ENCODE measurements around the gene MPPE1.

Gene MPPE1

DNA sequence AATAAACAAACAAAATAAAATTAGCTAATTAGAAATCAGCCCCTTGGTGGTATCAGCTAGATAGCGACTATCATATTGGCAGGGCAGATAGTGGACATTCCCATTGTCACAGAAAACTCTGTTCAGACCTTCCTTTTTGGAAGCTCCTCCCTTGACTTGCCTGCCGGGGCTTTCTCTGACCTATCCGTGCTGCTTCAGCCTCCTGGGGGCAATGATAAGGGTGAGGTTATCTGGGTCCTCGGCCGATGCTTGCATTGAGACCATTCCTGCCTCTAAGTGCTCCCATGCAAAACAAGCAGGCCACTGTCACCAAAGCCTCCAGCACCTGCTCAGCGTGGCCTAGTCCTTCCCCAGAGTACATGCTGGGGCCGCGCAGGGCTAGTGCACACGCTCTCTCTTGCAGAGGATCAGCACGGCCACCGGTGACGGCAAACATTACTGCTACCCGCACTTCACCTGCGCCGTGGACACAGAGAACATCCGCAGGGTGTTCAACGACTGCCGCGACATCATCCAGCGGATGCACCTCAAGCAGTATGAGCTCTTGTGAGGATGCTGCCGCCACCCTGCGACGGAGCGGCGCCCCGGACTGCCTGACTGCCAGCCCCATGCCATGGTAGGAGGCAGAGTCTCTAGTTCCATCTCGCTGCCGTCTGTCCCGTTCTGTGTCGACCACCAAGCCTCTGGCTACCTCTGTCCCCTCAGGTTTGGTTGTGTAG is 27.4 kb downstream of the MPPE1 start:
- Mint-ChIP-seq H3K27ac (no peak overlapping the region), H3K4me3 (no peak overlapping the region), H3K36me3 (no peaks in the 10 kb centered on the region), H3K9me3 (ENCODE audit: low read depth) (no peaks in the 10 kb centered on the region), H3K27me3 (no peaks in the 10 kb centered on the region), H3K4me1 (ENCODE audit: low read depth) (no peaks in the 10 kb centered on the region)

DNA sequence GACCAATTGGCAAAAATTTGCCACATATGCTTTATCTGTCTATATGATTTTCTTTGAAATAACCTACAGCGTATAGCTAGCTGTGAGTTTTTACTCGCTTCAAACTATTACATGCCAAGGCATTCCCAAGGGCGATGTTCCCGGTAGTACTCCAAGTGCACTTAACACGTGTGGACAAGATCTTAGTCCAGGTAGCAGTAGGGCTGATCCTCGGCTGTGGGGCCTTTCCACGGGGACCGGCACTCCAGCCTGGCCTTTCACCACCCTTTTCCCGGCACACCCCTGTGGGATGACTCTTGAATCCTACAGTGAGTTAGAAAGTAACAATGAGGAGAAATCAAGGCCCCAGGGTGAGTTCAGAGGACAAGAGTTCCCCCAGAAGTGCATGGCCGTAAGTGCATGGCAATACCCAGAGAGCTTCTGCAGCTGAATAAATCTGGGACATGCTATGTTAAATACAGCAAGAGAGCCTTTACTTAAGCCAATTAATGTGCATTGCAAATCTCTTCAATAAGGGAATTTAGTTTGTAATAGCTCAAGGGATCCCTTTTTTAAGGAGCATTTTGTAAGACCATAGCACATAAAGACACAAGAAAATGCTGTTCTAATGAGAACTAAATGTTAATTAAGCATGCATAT is 30.5 kb downstream of the MPPE1 start:
- Mint-ChIP-seq H3K4me3 (no peak overlapping the region), H3K36me3 (no peaks in the 10 kb centered on the region), H3K4me1 (ENCODE audit: low read depth) (no peaks in the 10 kb centered on the region), H3K27me3 (no peaks in the 10 kb centered on the region), H3K9me3 (ENCODE audit: low read depth) (no peaks in the 10 kb centered on the region), H3K27ac (no peak overlapping the region)

DNA sequence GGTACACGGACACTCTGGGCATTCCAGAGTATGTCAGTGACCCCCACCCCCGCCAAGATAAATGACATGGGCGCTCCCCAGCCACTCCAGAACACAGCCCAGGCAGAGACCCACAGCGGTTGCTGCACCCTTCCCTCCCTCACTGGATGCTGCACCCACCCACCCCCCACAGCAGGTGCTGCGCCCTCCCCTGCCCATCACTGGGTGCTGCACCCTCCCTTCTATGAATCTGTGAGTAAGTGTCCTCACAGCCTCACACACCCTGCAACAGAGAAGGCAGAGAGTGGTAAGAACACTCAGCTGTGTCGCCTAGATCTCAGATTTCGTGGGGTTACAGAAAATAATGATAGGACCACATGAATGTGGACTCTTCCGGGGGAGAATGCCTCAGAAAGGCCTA is 33.4 kb downstream of the MPPE1 start:
- H3K9me3 Mint-ChIP-seq (ENCODE audit: low read depth), result no peaks in the 10 kb centered on the region
- H3K27ac Mint-ChIP-seq, result no peak overlapping the region
- H3K4me3 Mint-ChIP-seq, result no peak overlapping the region

DNA sequence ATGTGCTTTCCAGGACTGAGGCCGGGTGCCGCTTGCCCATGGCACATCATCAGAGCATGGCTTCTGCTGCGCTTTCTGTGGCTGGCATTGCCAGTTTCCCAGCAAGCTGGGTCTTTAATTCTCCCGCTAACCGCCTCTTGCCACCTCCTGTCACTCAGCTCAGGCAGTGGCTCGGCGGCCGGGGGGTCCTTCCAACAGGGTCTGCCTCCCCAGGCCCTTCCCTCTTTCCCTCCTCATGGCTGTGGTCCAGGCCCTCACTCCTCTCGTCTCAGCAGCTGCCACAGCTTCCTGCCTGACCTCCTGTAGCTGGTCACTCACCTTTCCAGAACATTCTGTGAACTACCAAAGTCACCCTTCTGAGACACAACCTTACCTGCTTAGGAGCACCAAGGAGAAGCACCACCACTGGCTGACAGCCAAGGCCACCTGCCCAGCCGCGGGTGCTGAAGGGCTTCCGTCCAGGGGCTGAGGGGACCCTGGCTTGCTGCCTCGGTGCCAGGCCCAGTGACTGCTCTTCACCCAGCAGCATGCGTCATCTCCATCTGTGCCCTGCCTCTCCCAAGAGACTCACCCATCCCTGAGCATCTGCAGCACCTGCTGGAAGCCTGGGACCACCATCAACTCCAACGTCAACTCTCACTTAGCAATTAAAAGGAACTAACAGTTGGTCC is 34.3 kb downstream of the MPPE1 start:
- H3K27ac Mint-ChIP-seq, result no peak overlapping the region
- H3K36me3 Mint-ChIP-seq, result no peaks in the 10 kb centered on the region
- H3K4me3 Mint-ChIP-seq, result no peak overlapping the region
- H3K27me3 Mint-ChIP-seq, result no peaks in the 10 kb centered on the region
- no peaks in the 10 kb centered on the region for H3K4me1 Mint-ChIP-seq (ENCODE audit: low read depth)
- H3K9me3 Mint-ChIP-seq (ENCODE audit: low read depth), result no peaks in the 10 kb centered on the region

More for the DNA sequence above, 33.4 kb downstream of the MPPE1 start:
- H3K27me3 Mint-ChIP-seq, result no peaks in the 10 kb centered on the region
- H3K4me1 Mint-ChIP-seq (ENCODE audit: low read depth), result no peaks in the 10 kb centered on the region
- H3K36me3 Mint-ChIP-seq, result no peaks in the 10 kb centered on the region

DNA sequence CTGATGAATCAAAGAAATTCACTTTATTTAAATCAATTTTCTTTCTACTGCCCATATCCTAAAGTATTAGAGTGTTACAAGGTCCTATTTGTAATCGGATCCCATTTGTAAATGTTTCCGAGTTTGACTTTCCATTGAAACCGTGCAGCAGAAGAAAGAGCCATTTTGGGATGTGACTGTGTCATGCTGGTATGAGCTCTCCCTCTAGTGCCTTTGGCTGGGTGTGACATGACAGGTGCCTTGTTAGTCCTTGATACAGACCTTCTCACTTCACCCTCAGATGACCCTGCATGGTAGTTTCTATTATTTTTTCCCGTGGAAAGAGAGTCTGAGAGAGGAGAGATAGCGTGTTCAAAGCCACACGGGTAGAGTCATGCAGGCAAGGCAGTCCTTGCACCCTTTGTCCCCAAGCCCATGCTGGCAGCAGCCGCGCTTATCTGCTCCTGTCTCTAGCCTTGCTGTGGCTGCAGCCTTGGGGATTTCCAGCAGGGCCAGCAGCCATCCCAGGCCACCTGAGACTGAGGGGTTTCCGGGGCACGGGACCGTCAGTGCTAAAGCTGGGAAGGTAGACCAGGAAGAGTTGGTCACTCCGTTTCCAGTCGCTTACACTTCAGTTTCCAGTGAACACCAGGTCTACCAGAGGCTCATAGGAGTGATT is 35.5 kb downstream of the MPPE1 start:
- no peaks in the 10 kb centered on the region for H3K27me3 Mint-ChIP-seq
- H3K9me3 Mint-ChIP-seq (ENCODE audit: low read depth), result no peaks in the 10 kb centered on the region
- H3K27ac Mint-ChIP-seq, result no peak overlapping the region
- H3K36me3 Mint-ChIP-seq, result no peaks in the 10 kb centered on the region
- H3K4me3 Mint-ChIP-seq, result no peak overlapping the region
- H3K4me1 Mint-ChIP-seq (ENCODE audit: low read depth), result no peaks in the 10 kb centered on the region

DNA sequence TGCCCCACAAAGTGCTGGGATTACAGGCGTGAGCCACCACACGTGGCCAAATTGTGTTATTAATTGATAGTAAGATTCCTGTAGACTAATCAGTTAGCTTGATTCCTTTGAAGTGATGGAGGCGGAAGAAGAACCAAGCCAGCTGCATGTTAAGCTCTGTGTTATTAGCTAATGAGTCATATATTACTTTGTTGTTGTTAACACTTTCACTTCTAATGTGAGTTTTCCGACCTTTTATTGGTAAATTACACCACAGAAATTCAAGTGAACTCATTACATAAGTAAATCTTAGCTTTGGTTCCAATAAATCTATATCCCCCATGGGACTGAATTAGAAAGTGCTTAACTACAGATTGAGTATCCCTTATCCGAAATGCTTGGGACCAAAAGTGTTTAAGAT is 36.6 kb downstream of the MPPE1 start:
- H3K27me3 Mint-ChIP-seq, result no peaks in the 10 kb centered on the region
- H3K27ac Mint-ChIP-seq, result no peak overlapping the region
- H3K4me1 Mint-ChIP-seq (ENCODE audit: low read depth), result no peaks in the 10 kb centered on the region
- no peaks in the 10 kb centered on the region for H3K36me3 Mint-ChIP-seq
- H3K4me3 Mint-ChIP-seq, result no peak overlapping the region
- H3K9me3 Mint-ChIP-seq (ENCODE audit: low read depth), result no peaks in the 10 kb centered on the region

DNA sequence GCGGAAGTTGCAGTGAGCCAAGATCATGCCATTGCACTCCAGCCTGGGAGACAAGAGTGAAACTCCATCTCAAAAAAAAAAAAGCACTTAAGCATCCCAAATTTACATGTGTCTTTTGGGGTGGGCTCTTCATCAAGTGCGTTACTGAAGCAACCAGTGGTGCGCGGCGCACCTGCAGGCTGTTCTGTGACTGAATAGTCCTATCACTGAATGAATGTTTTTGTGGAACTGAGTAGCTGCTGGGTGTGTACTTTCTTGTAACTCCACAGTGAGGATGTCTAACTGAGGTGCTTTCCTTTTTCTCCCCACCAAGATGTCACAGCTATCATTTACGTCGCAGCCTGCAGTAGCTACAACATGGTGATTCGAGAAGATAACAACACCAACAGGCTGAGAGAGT is 39.9 kb downstream of the MPPE1 start:
- Mint-ChIP-seq H3K9me3 (ENCODE audit: low read depth) (no peaks in the 10 kb centered on the region), H3K4me3 (no peak overlapping the region), H3K36me3 (no peaks in the 10 kb centered on the region), H3K27ac (no peak overlapping the region), H3K4me1 (ENCODE audit: low read depth) (no peaks in the 10 kb centered on the region), H3K27me3 (no peaks in the 10 kb centered on the region)

DNA sequence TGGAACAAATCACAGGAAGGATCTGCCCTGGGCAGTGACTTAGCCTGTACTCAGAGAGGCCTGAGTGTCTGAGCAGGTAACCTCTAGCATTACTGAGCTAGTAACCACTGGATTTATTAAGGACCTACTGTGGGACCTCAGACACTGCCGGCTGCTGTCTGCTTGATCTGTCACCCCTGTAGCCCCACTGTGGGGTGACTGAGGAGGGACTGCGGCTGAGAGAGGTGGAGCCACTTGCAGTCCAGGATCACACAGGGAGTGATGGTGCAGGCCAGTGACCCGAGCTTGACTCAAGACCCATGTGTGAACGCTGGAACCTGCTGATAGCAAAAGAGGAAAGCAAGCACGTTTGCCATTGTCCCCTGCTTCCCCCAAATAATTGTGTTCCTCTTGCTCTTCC is 41.4 kb downstream of the MPPE1 start:
- Mint-ChIP-seq H3K36me3 (no peaks in the 10 kb centered on the region), H3K9me3 (ENCODE audit: low read depth) (no peaks in the 10 kb centered on the region), H3K27me3 (no peaks in the 10 kb centered on the region), H3K4me1 (ENCODE audit: low read depth) (no peaks in the 10 kb centered on the region), H3K4me3 (no peak overlapping the region), H3K27ac (no peak overlapping the region)

DNA sequence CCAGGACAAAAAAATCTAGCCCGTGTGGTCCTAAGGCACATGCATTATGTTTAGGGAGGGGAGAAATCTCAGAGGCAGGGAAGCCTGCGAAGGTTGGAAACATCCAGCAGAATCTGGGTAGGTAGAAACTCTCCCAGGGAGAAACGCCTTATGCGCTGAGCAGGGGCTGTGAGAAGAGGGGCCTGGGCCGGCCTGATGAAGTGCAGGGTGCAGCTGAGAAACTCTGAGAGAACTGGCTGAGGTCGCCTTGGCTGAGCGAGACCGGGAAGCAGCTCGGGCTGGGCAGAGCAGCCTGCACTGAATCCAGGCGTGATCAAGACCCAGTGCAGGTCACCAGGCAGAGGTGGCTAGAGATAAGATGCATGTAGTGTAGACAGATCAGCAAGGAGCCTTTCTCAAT is 41.8 kb downstream of the MPPE1 start:
- H3K27me3 Mint-ChIP-seq, result no peaks in the 10 kb centered on the region
- no peaks in the 10 kb centered on the region for H3K4me1 Mint-ChIP-seq (ENCODE audit: low read depth)
- H3K4me3 Mint-ChIP-seq, result no peak overlapping the region
- H3K9me3 Mint-ChIP-seq (ENCODE audit: low read depth), result no peaks in the 10 kb centered on the region
- no peaks in the 10 kb centered on the region for H3K36me3 Mint-ChIP-seq
- H3K27ac Mint-ChIP-seq, result no peak overlapping the region

DNA sequence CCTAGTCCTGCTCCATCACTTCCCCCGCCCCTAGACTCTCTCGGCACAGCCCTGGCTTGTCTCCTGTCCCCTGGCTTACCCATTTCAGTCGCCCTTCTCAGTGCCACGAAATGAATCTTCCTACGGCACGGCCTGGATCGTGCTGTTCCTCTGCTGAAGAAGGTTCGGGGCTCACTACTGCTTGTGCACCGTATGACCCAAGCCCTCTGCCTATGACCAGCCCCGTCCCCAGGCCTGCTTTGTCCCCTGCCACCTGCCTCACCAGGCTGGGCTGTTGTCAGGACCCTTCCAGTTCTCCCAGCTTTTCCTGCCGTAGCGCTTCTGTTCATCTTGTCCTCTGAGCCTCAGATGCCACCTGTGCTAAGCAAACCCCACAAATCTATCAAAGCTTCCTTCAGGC is 43.0 kb downstream of the MPPE1 start:
- H3K4me3 Mint-ChIP-seq, result no peak overlapping the region
- peaks cover 2% of the 10 kb centered on the region for H3K4me1 Mint-ChIP-seq (ENCODE audit: low read depth)
- H3K9me3 Mint-ChIP-seq (ENCODE audit: low read depth), result no peaks in the 10 kb centered on the region
- no peaks in the 10 kb centered on the region for H3K27me3 Mint-ChIP-seq
- H3K36me3 Mint-ChIP-seq, result no peaks in the 10 kb centered on the region
- no peak overlapping the region for H3K27ac Mint-ChIP-seq

DNA sequence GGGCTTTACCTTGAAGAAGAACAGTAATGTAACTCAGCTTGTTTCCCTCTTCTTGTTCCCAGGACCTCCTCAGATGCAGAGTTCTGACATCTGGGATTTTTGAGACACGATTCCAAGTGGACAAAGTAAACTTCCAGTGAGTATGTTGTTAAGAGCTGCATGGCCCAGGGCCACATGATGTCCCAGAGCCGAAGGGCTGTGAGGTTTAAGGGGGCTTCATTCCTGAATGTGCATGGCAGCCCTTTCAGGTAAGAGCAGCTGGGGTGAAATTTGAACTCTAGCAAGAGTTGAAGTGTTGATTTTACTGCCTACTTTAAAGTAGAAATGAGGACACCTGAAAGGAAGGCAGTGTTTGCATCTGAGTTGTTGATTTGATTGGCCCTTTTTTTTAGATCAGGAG is 43.6 kb downstream of the MPPE1 start:
- no peak overlapping the region for H3K4me3 Mint-ChIP-seq
- no peaks in the 10 kb centered on the region for H3K27me3 Mint-ChIP-seq
- H3K27ac Mint-ChIP-seq, result no peak overlapping the region
- no peaks in the 10 kb centered on the region for H3K36me3 Mint-ChIP-seq
- no peaks in the 10 kb centered on the region for H3K9me3 Mint-ChIP-seq (ENCODE audit: low read depth)
- peaks cover 2% of the 10 kb centered on the region for H3K4me1 Mint-ChIP-seq (ENCODE audit: low read depth)

DNA sequence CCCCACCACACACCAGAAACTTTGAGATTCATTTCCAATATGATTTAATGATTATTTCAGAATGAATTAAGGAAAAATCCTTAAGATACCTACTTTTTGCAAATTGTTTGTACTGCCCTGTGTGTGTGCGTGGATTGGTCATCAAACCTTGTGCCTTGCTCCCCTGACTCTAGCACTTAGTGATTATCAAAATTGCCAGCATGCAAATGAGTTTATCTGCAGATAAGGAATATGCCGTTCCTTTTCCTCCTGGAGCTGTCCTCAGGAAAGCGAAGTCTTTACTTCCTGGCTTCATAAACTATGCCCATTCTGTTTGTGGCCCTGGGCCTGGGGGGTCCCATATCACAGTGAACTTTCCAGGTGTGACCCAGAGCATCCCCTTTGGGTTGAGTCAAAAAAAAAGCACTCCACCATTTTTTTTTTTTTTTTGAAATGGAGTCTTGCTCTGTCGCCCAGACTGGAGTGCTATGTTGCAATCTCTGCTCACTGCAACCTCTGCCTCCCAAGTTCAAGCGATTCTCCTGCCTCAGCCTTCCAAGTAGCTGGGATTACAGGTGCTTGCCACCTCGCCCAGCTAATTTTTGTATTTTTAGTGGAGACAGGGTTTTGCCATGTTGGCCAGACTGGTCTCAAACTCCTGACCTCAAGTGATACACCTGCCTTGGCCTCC is 45.5 kb downstream of the MPPE1 start:
- Mint-ChIP-seq H3K9me3 (ENCODE audit: low read depth) (no peaks in the 10 kb centered on the region), H3K36me3 (no peaks in the 10 kb centered on the region), H3K4me1 (ENCODE audit: low read depth) (peaks cover 2% of the 10 kb centered on the region), H3K4me3 (no peak overlapping the region), H3K27ac (no peak overlapping the region), H3K27me3 (no peaks in the 10 kb centered on the region)

DNA sequence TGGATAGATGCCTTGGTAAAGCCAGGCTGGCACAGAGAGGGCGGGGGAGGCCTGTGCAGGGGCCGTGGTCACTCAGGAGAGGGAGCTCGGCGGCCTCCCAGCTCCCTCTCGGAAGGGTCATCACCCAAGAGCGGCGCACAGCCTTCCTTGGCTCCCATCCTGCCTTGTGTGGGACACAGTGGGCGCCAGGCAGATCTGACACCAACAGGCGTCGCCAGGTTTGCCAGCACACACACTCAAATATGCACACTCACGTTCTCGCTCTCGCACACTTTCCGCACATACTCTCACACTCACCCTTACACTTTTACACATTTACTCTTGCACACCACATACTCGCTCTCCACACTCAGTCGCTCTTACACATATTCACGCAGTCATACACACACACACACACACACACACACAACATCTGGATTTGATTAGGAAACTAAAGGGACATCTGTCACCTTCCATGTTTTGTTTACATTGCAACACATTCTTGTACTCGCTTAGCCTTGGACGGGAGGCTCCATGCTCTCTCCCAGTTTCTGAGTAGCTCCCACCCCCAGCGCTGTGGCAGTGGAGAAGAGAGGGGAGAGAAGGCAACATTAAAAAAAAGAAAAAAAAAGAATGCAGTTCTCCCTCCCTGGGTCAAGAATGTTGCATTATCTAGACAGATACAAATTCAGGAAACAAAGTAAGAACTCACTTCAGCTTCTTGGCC is 46.4 kb downstream of the MPPE1 start:
- Mint-ChIP-seq H3K27me3 (no peaks in the 10 kb centered on the region), H3K36me3 (no peaks in the 10 kb centered on the region), H3K4me3 (no peak overlapping the region), H3K4me1 (ENCODE audit: low read depth) (peaks cover 5% of the 10 kb centered on the region), H3K9me3 (ENCODE audit: low read depth) (no peaks in the 10 kb centered on the region), H3K27ac (no peak overlapping the region)

DNA sequence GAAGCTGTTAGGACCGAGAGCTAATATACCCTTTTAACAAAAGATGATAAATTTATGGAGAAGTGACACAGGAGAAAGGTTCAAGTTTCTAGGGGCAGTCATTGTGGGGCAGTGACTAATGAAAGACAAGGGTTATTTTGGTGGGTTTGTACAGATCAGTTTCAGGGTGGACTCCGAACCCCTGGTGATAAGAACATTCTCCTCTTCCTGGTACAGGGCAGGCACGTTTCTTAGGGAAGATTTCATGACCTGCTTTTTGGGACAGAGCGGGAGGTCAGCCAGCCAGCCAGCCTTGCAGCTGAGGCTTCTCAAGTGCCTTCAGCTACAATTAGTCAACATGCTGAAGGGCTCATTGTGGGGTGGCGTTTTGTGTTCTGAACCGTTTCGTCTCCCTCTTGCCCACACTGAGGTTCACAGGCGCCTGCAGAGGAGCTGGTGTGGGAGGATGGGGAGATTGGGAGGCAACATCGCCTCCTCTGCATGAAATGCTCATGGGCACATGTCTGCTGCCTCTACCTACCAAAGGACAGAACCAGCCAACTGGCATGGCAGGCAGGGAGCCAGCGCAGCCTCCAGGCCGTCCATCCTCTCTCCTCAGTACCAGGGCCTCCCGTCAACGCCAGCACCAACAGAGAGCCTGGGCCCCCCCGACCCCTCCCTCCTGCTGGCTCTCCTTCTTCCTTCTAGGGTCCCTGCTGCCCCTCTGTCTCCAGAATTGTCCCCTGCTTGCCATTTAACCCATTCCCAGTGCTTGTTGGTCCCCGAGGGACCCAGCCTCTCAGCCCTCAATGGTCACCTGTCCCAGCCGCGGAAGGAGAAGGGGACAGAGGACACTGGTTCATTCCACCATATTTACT is 47.3 kb downstream of the MPPE1 start:
- H3K27me3 Mint-ChIP-seq, result no peaks in the 10 kb centered on the region
- no peaks in the 10 kb centered on the region for H3K36me3 Mint-ChIP-seq
- H3K9me3 Mint-ChIP-seq (ENCODE audit: low read depth), result no peaks in the 10 kb centered on the region
- H3K27ac Mint-ChIP-seq, result no peak overlapping the region
- H3K4me1 Mint-ChIP-seq (ENCODE audit: low read depth), result peaks cover 5% of the 10 kb centered on the region
- no peak overlapping the region for H3K4me3 Mint-ChIP-seq

All from activated naive CD8-positive, alpha-beta T cell (primary cell).